SW480 (cell line): ENCODE data around the gene CCDC88C.

ENCODE experiments used
- DNase-seq: peaks from one replicate; pipeline ENCODE4 v3.0.0-alpha.2; 2016; ENCODE audit warnings: low spot score

Gene CCDC88C

GRCh38 chr14:91380123-91380522, 37.5 kb downstream of the CCDC88C start:
- no peak for DNase-seq

- DNase-seq = no peak
These were observed 38.1 kb downstream of the CCDC88C start for GRCh38 chr14:91379579-91379932.

GRCh38 chr14:91378930-91379578, 38.6 kb downstream of the CCDC88C start:
- DNase-seq = no peak

- peak; percentile 37 for DNase-seq
These were observed 39.6 kb downstream of the CCDC88C start for GRCh38 chr14:91377700-91378652.

GRCh38 chr14:91376547-91377477, 40.8 kb downstream of the CCDC88C start:
- no peak for DNase-seq

GRCh38 chr14:91375720-91376452, 41.7 kb downstream of the CCDC88C start:
- no peak for DNase-seq

GRCh38 chr14:91374879-91375702, 42.5 kb downstream of the CCDC88C start:
- DNase-seq = no peak

GRCh38 chr14:91374287-91374878, 43.2 kb downstream of the CCDC88C start:
- no peak for DNase-seq

GRCh38 chr14:91373591-91374254, 43.9 kb downstream of the CCDC88C start:
- no peak for DNase-seq

- DNase-seq = no peak
These were observed 44.7 kb downstream of the CCDC88C start for GRCh38 chr14:91372671-91373495.

GRCh38 chr14:91371990-91372375, 45.6 kb downstream of the CCDC88C start:
- DNase-seq = no peak

- DNase-seq = no peak
These were observed 46.3 kb downstream of the CCDC88C start for GRCh38 chr14:91371011-91371989.

- no peak for DNase-seq
These were observed 47.8 kb downstream of the CCDC88C start for GRCh38 chr14:91369628-91370445.

GRCh38 chr14:91368776-91369416, 48.7 kb downstream of the CCDC88C start:
- DNase-seq = no peak

GRCh38 chr14:91367173-91368171, 50.1 kb downstream of the CCDC88C start:
- peak; percentile 18 for DNase-seq
